HUES48 (cell line): ENCODE data around the gene NFE2L2.

Source experiments
- H3K27ac ChIP-seq: one replicate; pipeline ENCODE4 v1.7.0; 2013; ENCODE audit warnings: low read depth, low read length, inconsistent platforms
- H3K27me3 ChIP-seq: 2 replicates; pipeline ENCODE4 v1.6.1; 2013; ENCODE audit warnings: mild to moderate bottlenecking, low read length; ENCODE audit not compliant: control insufficient read depth, insufficient read depth
- H3K36me3 ChIP-seq: 2 replicates; pipeline ENCODE4 v1.6.1; 2013; ENCODE audit warnings: low read length; ENCODE audit not compliant: control insufficient read depth, insufficient read depth
- H3K4me1 ChIP-seq: 2 replicates; pipeline ENCODE4 v1.6.1; 2013; ENCODE audit warnings: mild to moderate bottlenecking, low read length; ENCODE audit not compliant: control insufficient read depth, insufficient read depth
- H3K4me3 ChIP-seq: 2 replicates; pipeline ENCODE4 v1.5.1; 2013; ENCODE audit warnings: mild to moderate bottlenecking, low read depth, low read length
- H3K9ac ChIP-seq: 2 replicates; pipeline ENCODE4 v1.6.1; 2013; ENCODE audit warnings: mild to moderate bottlenecking, low read depth, low read length, moderate library complexity
- H3K9me3 ChIP-seq: 2 replicates; pipeline ENCODE4 v1.6.1; 2013; ENCODE audit warnings: low read length; ENCODE audit not compliant: control insufficient read depth, insufficient read depth

Gene NFE2L2

GRCh38 chr2:177291701-177292100 lies 27.2 kb upstream of the NFE2L2 start:
- H3K27ac ChIP-seq = no peak overlapping the region
- no peak overlapping the region for H3K4me3 ChIP-seq
- H3K9me3 ChIP-seq = no peaks in the 10 kb centered on the region
- no peaks in the 10 kb centered on the region for H3K4me1 ChIP-seq
- no peaks in the 10 kb centered on the region for H3K27me3 ChIP-seq
- no peak overlapping the region for H3K9ac ChIP-seq
- H3K36me3 ChIP-seq = no peaks in the 10 kb centered on the region

DNA sequence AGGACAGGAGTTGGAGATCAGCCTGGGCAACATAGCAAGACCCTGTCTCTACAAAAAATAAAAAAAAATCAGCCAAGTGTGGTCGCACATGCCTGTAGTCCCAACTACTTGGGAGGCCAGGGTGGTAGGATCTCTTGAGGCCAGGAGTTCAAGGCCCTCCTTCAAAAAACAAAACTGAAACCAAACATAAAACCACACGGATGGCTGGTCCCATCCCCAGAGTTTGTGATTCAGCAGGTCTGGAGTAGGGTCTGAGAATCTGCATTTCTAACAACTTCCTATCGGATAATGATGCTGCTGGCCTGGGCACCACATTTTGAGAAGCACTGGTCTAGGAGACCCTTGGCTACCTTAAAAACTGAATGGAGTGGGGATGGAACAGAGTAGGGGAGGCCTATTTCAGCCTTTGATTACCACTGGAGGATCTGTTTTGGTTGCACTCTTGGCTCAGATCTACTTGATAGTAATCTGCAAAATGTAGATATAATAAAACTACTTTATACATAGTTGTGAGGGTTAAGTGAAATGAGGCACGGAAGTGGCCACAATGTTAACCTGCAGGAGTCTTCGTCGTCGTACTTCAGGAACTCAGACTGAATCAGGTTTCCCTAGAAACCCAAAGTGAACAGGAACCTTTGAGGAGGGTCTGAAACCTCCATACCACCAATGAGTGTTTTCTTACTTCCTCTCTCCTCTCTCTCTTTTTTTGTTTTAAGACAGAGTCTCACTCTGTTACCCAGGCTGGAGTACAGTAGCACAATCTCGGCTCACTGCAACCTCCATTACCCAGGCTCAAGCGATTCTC lies 25.5 kb upstream of the NFE2L2 start:
- H3K27ac ChIP-seq = no peak overlapping the region
- no peaks in the 10 kb centered on the region for H3K36me3 ChIP-seq
- no peaks in the 10 kb centered on the region for H3K9me3 ChIP-seq
- no peaks in the 10 kb centered on the region for H3K4me1 ChIP-seq
- H3K9ac ChIP-seq = no peak overlapping the region
- no peak overlapping the region for H3K4me3 ChIP-seq
- H3K27me3 ChIP-seq = no peaks in the 10 kb centered on the region

DNA sequence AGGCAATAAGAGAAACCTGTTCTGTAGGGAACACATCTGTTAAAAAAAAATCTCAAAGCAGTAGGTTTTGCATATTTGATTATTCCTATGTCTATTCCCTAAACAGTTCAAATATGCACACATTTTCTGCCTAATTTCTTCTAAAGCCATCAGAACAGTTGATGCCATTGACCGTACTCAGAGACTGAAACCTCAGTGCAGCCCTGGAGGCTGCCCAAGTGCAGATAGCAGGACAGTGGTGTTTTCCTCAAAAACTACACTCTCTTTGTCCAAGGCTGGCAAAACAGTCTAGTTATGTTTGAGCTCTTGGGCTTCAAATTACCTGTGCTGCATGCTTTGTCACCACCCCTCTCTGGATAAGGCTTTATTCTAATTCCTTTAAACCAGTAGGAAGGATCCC lies 23.3 kb upstream of the NFE2L2 start:
- no peak overlapping the region for H3K4me3 ChIP-seq
- H3K4me1 ChIP-seq = no peaks in the 10 kb centered on the region; the same call in 1 of the 2 replicates
- H3K36me3 ChIP-seq = no peaks in the 10 kb centered on the region

GRCh38 chr2:177285892-177286715 lies 21.6 kb upstream of the NFE2L2 start:
- no peaks in the 10 kb centered on the region for H3K9me3 ChIP-seq
- no peaks in the 10 kb centered on the region for H3K36me3 ChIP-seq
- H3K27me3 ChIP-seq = no peaks in the 10 kb centered on the region
- no peak overlapping the region for H3K9ac ChIP-seq
- no peaks in the 10 kb centered on the region; the same call in 1 of the 2 replicates for H3K4me1 ChIP-seq
- H3K4me3 ChIP-seq = no peak overlapping the region
- H3K27ac ChIP-seq = no peak overlapping the region

More for the DNA sequence above, 23.3 kb upstream of the NFE2L2 start:
- Histone ChIP-seq H3K9me3 (no peaks in the 10 kb centered on the region), H3K27me3 (no peaks in the 10 kb centered on the region), H3K9ac (no peak overlapping the region), H3K27ac (no peak overlapping the region)

GRCh38 chr2:177284531-177284930 lies 20.0 kb upstream of the NFE2L2 start:
- Histone ChIP-seq H3K9me3 (no peaks in the 10 kb centered on the region), H3K4me1 (no peaks in the 10 kb centered on the region; the same call in 1 of the 2 replicates), H3K27ac (no peak overlapping the region), H3K4me3 (no peak overlapping the region), H3K27me3 (no peaks in the 10 kb centered on the region), H3K36me3 (no peaks in the 10 kb centered on the region), H3K9ac (no peak overlapping the region)

DNA sequence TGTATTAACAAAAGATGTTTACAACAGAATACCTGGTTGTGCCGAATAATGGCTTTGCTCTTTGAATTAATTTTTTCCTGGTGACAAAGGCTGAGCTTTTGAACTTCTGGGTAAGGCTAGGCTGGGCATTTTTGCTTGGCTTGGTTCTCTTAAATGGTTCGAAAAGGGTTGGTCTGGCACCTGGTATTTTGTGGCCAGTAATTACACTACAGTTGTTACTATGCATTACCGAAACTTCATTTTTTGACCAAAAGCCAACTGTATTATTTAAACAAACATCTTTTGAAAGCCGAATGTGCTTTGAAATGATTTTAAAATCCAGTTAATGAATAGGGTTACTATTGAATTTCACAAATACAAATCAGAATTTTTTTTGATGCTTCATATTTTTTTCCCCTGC lies 19.4 kb upstream of the NFE2L2 start:
- H3K27me3 ChIP-seq = no peaks in the 10 kb centered on the region
- H3K9ac ChIP-seq = no peak overlapping the region
- no peak overlapping the region for H3K27ac ChIP-seq
- no peak overlapping the region for H3K4me3 ChIP-seq
- H3K4me1 ChIP-seq = no peaks in the 10 kb centered on the region; the same call in 1 of the 2 replicates
- H3K9me3 ChIP-seq = no peaks in the 10 kb centered on the region
- H3K36me3 ChIP-seq = no peaks in the 10 kb centered on the region

GRCh38 chr2:177282787-177283572 lies 18.5 kb upstream of the NFE2L2 start:
- no peak overlapping the region for H3K9ac ChIP-seq
- no peaks in the 10 kb centered on the region for H3K36me3 ChIP-seq
- no peaks in the 10 kb centered on the region for H3K27me3 ChIP-seq
- H3K4me1 ChIP-seq = no peaks in the 10 kb centered on the region; the same call in 1 of the 2 replicates
- no peaks in the 10 kb centered on the region for H3K9me3 ChIP-seq
- H3K27ac ChIP-seq = no peak overlapping the region
- H3K4me3 ChIP-seq = no peak overlapping the region

DNA sequence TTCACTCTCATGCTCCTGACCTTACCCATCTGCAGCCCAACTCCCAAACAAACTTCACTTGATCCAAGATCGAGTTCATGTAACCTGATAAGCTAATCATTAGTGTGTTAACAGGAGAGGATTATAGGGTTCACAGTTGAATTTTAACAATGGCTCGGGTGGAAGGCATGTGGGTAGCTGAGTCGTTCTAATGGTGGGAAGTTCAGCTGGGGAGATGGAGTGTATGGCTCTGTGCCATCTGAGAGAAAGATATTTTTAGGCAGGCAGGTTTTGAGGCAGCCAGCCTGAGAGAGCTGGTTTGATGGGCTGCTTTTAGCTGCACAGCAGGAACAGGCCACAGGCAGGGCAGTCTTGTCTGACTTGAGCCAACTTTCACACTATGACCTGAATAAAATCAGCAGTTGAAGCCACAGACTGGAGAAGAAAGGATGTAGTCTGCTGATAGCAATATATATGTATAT lies 17.7 kb upstream of the NFE2L2 start:
- H3K9ac ChIP-seq = no peak overlapping the region
- no peaks in the 10 kb centered on the region for H3K9me3 ChIP-seq
- no peak overlapping the region for H3K27ac ChIP-seq
- no peaks in the 10 kb centered on the region for H3K27me3 ChIP-seq
- no peak overlapping the region for H3K4me3 ChIP-seq
- H3K4me1 ChIP-seq = no peaks in the 10 kb centered on the region; the same call in 1 of the 2 replicates
- H3K36me3 ChIP-seq = no peaks in the 10 kb centered on the region

GRCh38 chr2:177281400-177282180 lies 17.1 kb upstream of the NFE2L2 start:
- Histone ChIP-seq H3K27ac (no peak overlapping the region), H3K36me3 (no peaks in the 10 kb centered on the region), H3K9me3 (no peaks in the 10 kb centered on the region), H3K9ac (no peak overlapping the region), H3K27me3 (no peaks in the 10 kb centered on the region), H3K4me3 (no peak overlapping the region), H3K4me1 (no peaks in the 10 kb centered on the region; the same call in 1 of the 2 replicates)

DNA sequence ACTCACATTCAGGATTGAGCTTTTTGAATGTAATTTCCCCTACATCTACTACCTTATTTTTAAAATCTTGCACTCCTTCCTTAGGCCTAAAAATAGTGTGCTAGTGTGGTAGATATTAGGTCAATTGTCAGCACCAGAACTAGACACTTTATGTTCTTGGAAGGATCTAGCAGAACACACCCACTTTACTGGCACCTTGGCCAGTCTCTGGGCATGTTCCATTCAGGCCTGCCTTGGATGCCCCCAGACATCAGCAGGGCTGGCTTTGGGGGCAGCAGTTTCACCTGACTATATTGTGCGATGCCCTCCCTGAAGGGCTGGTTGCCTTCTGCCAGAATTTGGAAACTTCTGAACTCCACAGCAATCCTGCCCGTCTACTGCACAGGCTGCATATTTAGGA lies 15.3 kb upstream of the NFE2L2 start:
- Histone ChIP-seq H3K27ac (no peak overlapping the region), H3K9ac (no peak overlapping the region), H3K4me3 (no peak overlapping the region), H3K4me1 (no peaks in the 10 kb centered on the region; the same call in 1 of the 2 replicates), H3K36me3 (no peaks in the 10 kb centered on the region), H3K9me3 (no peaks in the 10 kb centered on the region), H3K27me3 (no peaks in the 10 kb centered on the region)
